Loucy (cell line): Measurements from ENCODE around the gene SEMA6D.

ENCODE experiments used
- H2AFZ ChIP-seq: fragments of 200-600 bp; sonication (generic); 2 replicates; pipeline ENCODE4 v1.6.0; 2016; ENCODE audit warnings: antibody characterized with exemption, mild to moderate bottlenecking, low read length, moderate library complexity
- H3F3A ChIP-seq: fragments of 200-600 bp; 2 replicates; pipeline ENCODE4 v1.6.0; 2016; ENCODE audit warnings: antibody characterized with exemption, low read depth, mild to moderate bottlenecking
- H3K27me3 ChIP-seq: fragments of 200-600 bp; sonication (generic); 2 replicates; pipeline ENCODE4 v1.6.1; 2014; ENCODE audit warnings: low read length, mild to moderate bottlenecking; ENCODE audit not compliant: insufficient read depth, poor library complexity, severe bottlenecking
- H3K36me3 ChIP-seq: fragments of 200-600 bp; sonication (generic); 2 replicates; pipeline ENCODE4 v1.6.1; 2016; ENCODE audit warnings: low read length; ENCODE audit not compliant: insufficient read depth
- H3K4me1 ChIP-seq: fragments of 200-600 bp; sonication (generic); 2 replicates; pipeline ENCODE4 v1.5.1; 2014; ENCODE audit warnings: low read length, mild to moderate bottlenecking; ENCODE audit not compliant: insufficient read depth, poor library complexity, severe bottlenecking
- H3K4me2 ChIP-seq: fragments of 200-600 bp; sonication (generic); 2 replicates; pipeline ENCODE4 v1.6.0; 2014; ENCODE audit warnings: antibody characterized with exemption, low read length, low read depth, mild to moderate bottlenecking; ENCODE audit not compliant: poor library complexity, severe bottlenecking
- H3K4me3 ChIP-seq: fragments of 200-600 bp; sonication (generic); 2 replicates; pipeline ENCODE4 v1.5.1; 2014; ENCODE audit warnings: low read length, mild to moderate bottlenecking, mixed read lengths; ENCODE audit not compliant: poor library complexity, severe bottlenecking
- H3K79me2 ChIP-seq: fragments of 200-600 bp; sonication (generic); 2 replicates; pipeline ENCODE4 v1.6.1; 2014; ENCODE audit warnings: low read length; ENCODE audit not compliant: insufficient read depth
- H3K9ac ChIP-seq: fragments of 200-600 bp; sonication (generic); 2 replicates; pipeline ENCODE4 v1.6.0; 2014; ENCODE audit warnings: mild to moderate bottlenecking, low read depth, low read length, moderate library complexity; ENCODE audit not compliant: poor library complexity, severe bottlenecking
- H3K9me2 ChIP-seq: fragments of 200-600 bp; sonication (generic); replicated peaks from 2 replicates; pipeline ENCODE4 v1.6.1; 2016; ENCODE audit warnings: low read depth, low read length, mixed read lengths
- H3K9me3 ChIP-seq: fragments of 200-600 bp; sonication (generic); 2 replicates; pipeline ENCODE4 v1.6.1; 2014; ENCODE audit warnings: mild to moderate bottlenecking, antibody characterized with exemption, low read length, low read depth; ENCODE audit not compliant: insufficient read depth
- H4K20me1 ChIP-seq: fragments of 200-600 bp; sonication (generic); 2 replicates; pipeline ENCODE4 v1.6.0; 2014; ENCODE audit warnings: antibody characterized with exemption, low read length, mild to moderate bottlenecking; ENCODE audit not compliant: insufficient read depth, poor library complexity, severe bottlenecking
- CTCF ChIP-seq: fragments of 200-600 bp; sonication (generic); conservative IDR thresholded peaks from 2 replicates; pipeline ENCODE4 v1.5.1; 2014; ENCODE audit warnings: mild to moderate bottlenecking, antibody characterized with exemption, low read length
- EZH2phosphoT487 ChIP-seq: fragments of 200-600 bp; IDR thresholded peaks from 2 replicates; pipeline ENCODE4 v1.6.1; 2018; ENCODE audit warnings: antibody characterized with exemption, mild to moderate bottlenecking, moderate library complexity, borderline replicate concordance

SEMA6D gene

GRCh38 chr15:47688573-47689086 lies 28.7 kb upstream of the SEMA6D start:
- Histone ChIP-seq H3K36me3 (no peaks in the 10 kb centered on the region), H3K9me2 (no peaks in the 10 kb centered on the region), H3K27me3 (no peaks in the 10 kb centered on the region), H3F3A (no peaks in the 10 kb centered on the region), H4K20me1 (no peaks in the 10 kb centered on the region), H3K9me3 (peaks cover 3% of the 10 kb centered on the region; the same call in 1 of the 2 replicates), H3K4me1 (no peaks in the 10 kb centered on the region), H3K4me3 (no peak overlapping the region), H2AFZ (no peak overlapping the region), H3K9ac (no peak overlapping the region), H3K4me2 (no peak overlapping the region), H3K79me2 (no peaks in the 10 kb centered on the region)
- TF ChIP-seq CTCF, result no peak
- TF ChIP-seq EZH2phosphoT487, result no peak

GRCh38 chr15:47689660-47690059 lies 27.6 kb upstream of the SEMA6D start:
- Histone ChIP-seq H3K9ac (no peak overlapping the region), H4K20me1 (no peaks in the 10 kb centered on the region), H3K4me2 (no peak overlapping the region), H3K4me3 (no peak overlapping the region), H2AFZ (no peak overlapping the region), H3K79me2 (no peaks in the 10 kb centered on the region), H3K27me3 (no peaks in the 10 kb centered on the region), H3K4me1 (no peaks in the 10 kb centered on the region), H3F3A (no peaks in the 10 kb centered on the region), H3K9me3 (peaks cover 3% of the 10 kb centered on the region; the same call in 1 of the 2 replicates), H3K9me2 (no peaks in the 10 kb centered on the region), H3K36me3 (no peaks in the 10 kb centered on the region)
- no peak for TF ChIP-seq CTCF
- no peak for TF ChIP-seq EZH2phosphoT487

- Histone ChIP-seq H3K9me3 (no peaks in the 10 kb centered on the region), H2AFZ (no peak overlapping the region), H3K36me3 (no peaks in the 10 kb centered on the region), H3K9ac (no peak overlapping the region), H3K9me2 (no peaks in the 10 kb centered on the region), H3K4me2 (no peak overlapping the region), H3K4me3 (no peak overlapping the region), H3K4me1 (no peaks in the 10 kb centered on the region), H3F3A (no peaks in the 10 kb centered on the region), H3K27me3 (no peaks in the 10 kb centered on the region), H3K79me2 (no peaks in the 10 kb centered on the region), H4K20me1 (no peaks in the 10 kb centered on the region)
- no peak for TF ChIP-seq EZH2phosphoT487
- no peak for TF ChIP-seq CTCF
Observed at GRCh38 chr15:47691882-47692281, 25.4 kb upstream of the SEMA6D start.
